Measurements from ENCODE around the gene MIPEP. TPM values are rescaled to one million over a fixed set of nuclear protein-coding genes. Genes with fewer than 3 reads are reported as not detected.
A peak's percentile ranks its signal among the peaks of the same experiment; 100 is the strongest.

Gene MIPEP
- total RNA-seq, 2 donors from 2014 or later: 46.0 to 64.6 TPM

- ATAC-seq (no peak), DNase-seq (no peak)
- intact Hi-C loops (cut with DNase I): no loop called here
Observed at GRCh38 chr13:23707674-23708073, 181.5 kb downstream of the MIPEP start.

- DNase-seq (no peak), ATAC-seq (no peak)
- intact Hi-C loops (cut with DNase I): no loop called here
Observed at GRCh38 chr13:23705583-23705982, 183.6 kb downstream of the MIPEP start.

DNA sequence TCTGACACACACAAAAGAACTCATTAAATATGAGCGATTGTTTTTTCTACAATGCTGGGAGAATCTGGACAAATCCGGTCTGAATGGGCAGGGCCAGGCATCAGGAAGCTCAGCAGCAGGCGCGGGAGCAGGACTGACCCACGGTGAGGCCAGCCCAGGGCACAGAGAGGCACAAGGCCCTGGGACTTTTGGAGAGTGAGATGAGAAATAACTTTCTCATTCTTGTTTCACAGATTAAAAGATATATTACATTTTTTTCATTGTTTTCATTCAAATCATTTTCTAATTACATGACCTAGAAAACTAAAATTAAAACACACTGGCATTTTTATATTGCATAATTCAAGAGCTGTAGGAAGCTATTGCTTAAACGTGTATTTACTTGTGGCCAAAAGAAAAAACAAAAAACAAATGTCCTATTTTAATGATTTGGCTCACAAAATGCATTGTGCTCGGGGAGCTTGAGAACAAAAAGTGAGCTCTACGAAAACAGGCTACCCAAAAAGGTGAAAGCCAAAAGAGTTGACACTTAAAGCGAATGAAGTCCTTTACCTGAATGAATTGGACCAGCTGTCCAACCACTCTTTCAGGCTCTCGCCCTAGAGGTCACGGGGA is 185.8 kb downstream of the MIPEP start:
- no peak for DNase-seq
- intact Hi-C loops (cut with DNase I): no loop called here
- no peak for ATAC-seq

DNA sequence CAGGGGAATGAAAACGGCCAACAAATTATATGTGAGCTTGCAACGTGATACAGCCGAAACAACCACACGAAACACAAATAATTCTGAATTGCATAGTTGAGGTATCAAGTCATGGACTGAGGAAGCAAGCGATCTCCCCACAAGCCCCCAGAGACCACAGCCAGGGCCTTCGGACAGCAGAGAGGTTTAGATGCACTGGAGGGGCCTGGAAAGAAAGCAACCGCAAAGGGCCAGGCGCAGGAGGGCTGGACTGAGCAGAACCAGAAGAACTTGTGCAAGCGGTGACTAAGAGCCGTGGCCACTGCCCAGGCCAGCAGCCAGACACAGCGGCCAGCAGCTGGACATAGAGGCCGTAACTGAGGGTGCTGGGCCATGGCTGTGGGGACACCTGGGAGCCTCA is 187.6 kb downstream of the MIPEP start:
- ATAC-seq (peak; percentile 94 to 96), DNase-seq (peak; percentile 88)
- intact Hi-C loops (cut with DNase I): no loop called here

GRCh38 chr13:23701186-23701585 is 188.0 kb downstream of the MIPEP start:
- peak in 1 of 2 donors; percentile 19 for ATAC-seq
- intact Hi-C loops (cut with DNase I): no loop called here
- no peak for DNase-seq

- DNase-seq (no peak), ATAC-seq (no peak)
- intact Hi-C loops (cut with DNase I): no loop called here
Observed at GRCh38 chr13:23699271-23699670, 189.9 kb downstream of the MIPEP start.

- DNase-seq: no peak
- ATAC-seq: no peak
- intact Hi-C loops (cut with DNase I): no loop called here
Observed at GRCh38 chr13:23697772-23698313, 191.4 kb downstream of the MIPEP start.

- intact Hi-C loops (cut with DNase I): no loop called here
- DNase-seq: no peak
- ATAC-seq: no peak
Observed at GRCh38 chr13:23696610-23697009, 192.6 kb downstream of the MIPEP start.

- ATAC-seq: peak; percentile 79 to 81
- peak; percentile 73 for DNase-seq
- intact Hi-C loops (cut with DNase I): no loop called here
Observed at GRCh38 chr13:23695711-23696464, 193.3 kb downstream of the MIPEP start.

DNA sequence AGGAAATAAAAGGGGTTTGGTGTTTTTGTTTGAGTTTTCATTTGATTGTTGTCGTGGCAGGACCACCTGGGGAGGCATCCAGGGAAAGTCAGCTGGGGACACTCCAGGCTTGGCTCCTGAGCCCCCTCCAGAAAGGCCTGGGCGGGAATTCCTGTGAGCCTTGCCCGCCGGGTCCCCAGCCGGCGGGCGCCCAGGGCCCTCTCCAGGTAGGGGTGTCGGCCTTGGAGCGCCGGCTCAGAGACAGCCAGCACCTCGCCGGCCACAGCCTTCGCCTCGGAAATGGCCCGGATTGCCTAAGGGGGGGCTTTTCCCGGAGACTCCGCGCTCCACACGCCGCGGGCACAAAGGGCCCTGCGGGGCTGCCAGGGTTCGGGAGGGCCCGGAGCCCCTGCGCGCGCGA is 194.0 kb downstream of the MIPEP start:
- intact Hi-C loops (cut with DNase I): no loop called here
- no peak for DNase-seq
- peak in 1 of 2 donors; percentile 27 for ATAC-seq

GRCh38 chr13:23692816-23693215 is 196.4 kb downstream of the MIPEP start:
- ATAC-seq: no peak
- no peak for DNase-seq
- intact Hi-C loops (cut with DNase I): no loop called here

- intact Hi-C loops (cut with DNase I): no loop called here
- ATAC-seq: no peak
Observed at GRCh38 chr13:23690668-23691067, 198.5 kb downstream of the MIPEP start.

GRCh38 chr13:23688336-23688735 is 200.9 kb downstream of the MIPEP start:
- intact Hi-C loops (cut with DNase I): no loop called here
- ATAC-seq (no peak), DNase-seq (no peak)

More at GRCh38 chr13:23690668-23691067, 198.5 kb downstream of the MIPEP start:
- DNase-seq: no peak

- intact Hi-C loops (cut with DNase I): no loop called here
- ATAC-seq (no peak), DNase-seq (no peak)
Observed at GRCh38 chr13:23687614-23688013, 201.6 kb downstream of the MIPEP start.

DNA sequence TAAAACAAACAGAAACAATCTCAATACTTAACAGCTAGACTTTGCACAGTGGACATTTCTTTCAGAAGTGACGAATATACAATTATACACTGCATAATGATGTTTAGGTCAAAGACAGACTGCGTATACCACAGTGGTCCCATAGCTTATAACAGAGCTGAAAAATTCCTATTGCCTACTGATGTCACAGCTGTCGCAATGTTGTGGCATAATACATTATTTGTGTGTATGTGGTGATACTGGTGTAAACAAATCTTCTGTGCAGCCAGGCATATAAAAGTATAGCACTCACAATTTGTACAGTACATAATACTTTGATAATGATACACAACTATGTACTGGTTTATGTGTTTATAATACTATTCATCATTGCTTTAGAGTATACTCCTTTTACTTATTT is 202.3 kb downstream of the MIPEP start:
- no peak for ATAC-seq
- intact Hi-C loops (cut with DNase I): no loop called here
- DNase-seq: no peak

GRCh38 chr13:23685416-23685815 is 203.8 kb downstream of the MIPEP start:
- ATAC-seq: no peak
- intact Hi-C loops (cut with DNase I): no loop called here
- no peak for DNase-seq

- no peak for ATAC-seq
Observed at GRCh38 chr13:23684647-23685046, 204.6 kb downstream of the MIPEP start.

DNA sequence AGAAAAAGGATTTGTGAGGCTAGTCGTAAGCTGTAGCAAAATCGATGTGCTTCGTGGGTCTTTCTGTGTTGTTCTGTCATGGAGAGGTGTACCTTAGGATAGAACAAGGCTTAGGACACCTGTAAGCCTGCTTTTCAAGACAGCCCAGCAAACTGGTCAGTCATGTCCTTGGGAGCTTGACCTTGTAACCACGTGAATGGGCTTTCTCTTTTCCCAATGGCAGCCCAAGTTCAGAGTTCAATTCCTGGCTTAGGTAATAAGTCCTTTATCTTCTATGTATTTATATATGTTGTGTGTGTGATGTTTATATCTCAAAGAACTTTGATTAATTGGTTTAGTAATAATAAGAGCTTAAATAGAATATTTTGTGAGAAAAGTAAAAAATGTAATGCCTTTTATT is 206.1 kb downstream of the MIPEP start:
- intact Hi-C loops (cut with DNase I): no loop called here
- ATAC-seq (no peak), DNase-seq (no peak)

More at GRCh38 chr13:23684647-23685046, 204.6 kb downstream of the MIPEP start:
- intact Hi-C loops (cut with DNase I): no loop called here
- DNase-seq: no peak

DNA sequence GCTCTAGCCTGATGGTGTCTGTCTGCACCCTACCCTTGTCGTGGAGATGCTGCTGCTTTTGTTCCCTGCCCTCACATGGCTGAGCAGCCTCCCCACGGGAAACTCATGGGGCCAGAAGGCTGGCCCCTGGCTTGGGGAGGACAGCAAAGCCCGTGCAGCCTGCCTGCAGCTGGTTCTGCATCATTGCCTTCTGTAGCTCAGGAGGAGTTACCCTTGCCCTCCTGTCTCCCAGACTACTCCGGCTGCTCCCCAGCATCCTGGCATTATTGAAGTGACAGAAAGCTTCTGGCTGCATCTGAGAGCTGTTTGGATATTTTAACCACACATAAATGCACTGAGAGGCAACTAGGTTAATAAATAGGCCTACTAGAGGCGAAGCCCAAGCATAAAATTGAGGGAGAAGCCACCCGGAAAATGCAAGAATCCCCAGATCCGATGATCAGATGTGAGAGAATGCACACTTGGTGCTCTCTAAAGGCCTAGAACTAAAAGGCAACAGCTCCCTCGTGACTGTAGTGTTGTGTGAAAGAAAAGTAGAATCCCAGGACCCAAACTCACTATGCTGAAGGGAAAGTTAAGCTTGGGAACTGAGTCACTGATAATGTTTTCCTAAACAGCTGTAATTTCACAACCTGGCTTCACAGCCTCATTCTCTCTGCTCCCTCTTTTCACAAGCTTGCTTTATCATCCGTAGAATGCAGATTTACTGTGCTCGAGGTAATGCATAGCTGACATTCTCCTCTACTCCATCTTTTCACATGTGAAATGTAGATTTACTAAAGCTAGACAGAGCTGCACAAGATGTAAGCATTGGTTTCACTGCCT is 208.1 kb downstream of the MIPEP start:
- no peak for DNase-seq
- peak in 1 of 2 donors; percentile 33 for ATAC-seq

More for the DNA sequence above, 208.1 kb downstream of the MIPEP start:
- intact Hi-C loops (cut with DNase I): no loop called here

All from left cardiac atrium (tissue), 4 donors.